GM19351 (cell line): Measurements from ENCODE around the gene C1orf50.

Source experiments
- ATAC-seq: cut with Tn5 transposase; IDR thresholded peaks from one replicate; pipeline ENCODE4 v1.9.1; 2021; ENCODE audit warnings: mild to moderate bottlenecking, moderate library complexity; ENCODE audit not compliant: unreplicated experiment

C1orf50 gene

GRCh38 chr1:42758641-42759040 lies 8.4 kb upstream of the C1orf50 start:
- no peak for ATAC-seq

GRCh38 chr1:42759114-42759513 lies 7.9 kb upstream of the C1orf50 start:
- no peak for ATAC-seq

- no peak for ATAC-seq
These were observed 5.5 kb upstream of the C1orf50 start for GRCh38 chr1:42761567-42761966.

- no peak for ATAC-seq
These were observed 4.8 kb upstream of the C1orf50 start for GRCh38 chr1:42762269-42762668.

- no peak for ATAC-seq
These were observed 1.8 kb upstream of the C1orf50 start for GRCh38 chr1:42765269-42765668.

GRCh38 chr1:42765832-42766740 lies 963 bp upstream of the C1orf50 start:
- ATAC-seq, result peak; percentile 27

- peak; percentile 24 for ATAC-seq
These were observed 506 bp downstream of the C1orf50 start for GRCh38 chr1:42767510-42768000.

GRCh38 chr1:42768172-42768571 lies 1.1 kb downstream of the C1orf50 start:
- ATAC-seq, result no peak

GRCh38 chr1:42769811-42770210 lies 2.8 kb downstream of the C1orf50 start:
- no peak for ATAC-seq

- ATAC-seq, result no peak
These were observed 6.4 kb downstream of the C1orf50 start for GRCh38 chr1:42773420-42773819.

- no peak for ATAC-seq
These were observed 8.0 kb downstream of the C1orf50 start for GRCh38 chr1:42774928-42775526.

- no peak for ATAC-seq
These were observed 9.5 kb downstream of the C1orf50 start for GRCh38 chr1:42776502-42776901.

- no peak for ATAC-seq
These were observed 10.8 kb downstream of the C1orf50 start for GRCh38 chr1:42777852-42778251.

- no peak for ATAC-seq
These were observed 12.7 kb downstream of the C1orf50 start for GRCh38 chr1:42779725-42780124.

- no peak for ATAC-seq
These were observed 13.1 kb downstream of the C1orf50 start for GRCh38 chr1:42780176-42780575.

- ATAC-seq, result no peak
These were observed 16.0 kb downstream of the C1orf50 start for GRCh38 chr1:42783092-42783491.

- no peak for ATAC-seq
These were observed 17.5 kb downstream of the C1orf50 start for GRCh38 chr1:42784547-42784945.

- ATAC-seq, result no peak
These were observed 18.1 kb downstream of the C1orf50 start, which contains the start of gene TMEM269 for GRCh38 chr1:42784946-42785693. TMEM269 (plus strand) TSS chr1:42784991; CDS start chr1:42789894, 4,903 bp downstream.

GRCh38 chr1:42786097-42786496 lies 19.0 kb downstream of the C1orf50 start:
- ATAC-seq, result no peak

GRCh38 chr1:42788021-42788420 lies 21.0 kb downstream of the C1orf50 start:
- no peak for ATAC-seq

GRCh38 chr1:42793824-42794223 lies 26.8 kb downstream of the C1orf50 start:
- ATAC-seq, result no peak
